ENCODE measurements around the gene ERICH4. TPM values are rescaled to one million over a fixed set of nuclear protein-coding genes. Genes with fewer than 3 reads are reported as not detected.
"Not testable (repeated sequence)": the region's sequence is repeated elsewhere in the genome, so short reads cannot be mapped to it uniquely, and the experiment has no call there.

Gene ERICH4
- total RNA-seq, 4 donors from 2014 or later: 17.3 to 49.0 (median 22.3) TPM

GRCh38 chr19:41431426-41432386 is 11.2 kb upstream of the ERICH4 start:
- Histone ChIP-seq H3K4me1 (peaks cover 0 to 26% (median 4%) of the 10 kb centered on the region in 4 donors), H3K4me3 (no peak overlapping the region), H3K36me3 (peaks cover 0 to 27% (median 0%) of the 10 kb centered on the region in 3 donors), H3K9me3 (no peaks in the 10 kb centered on the region), H3K27ac (no peak overlapping the region), H3K27me3 (no peaks in the 10 kb centered on the region)
- no peak for DNase-seq
- no peak for TF ChIP-seq POLR2A (IDR thresholded peaks at IDR 0.05)
- TF ChIP-seq CTCF (IDR thresholded peaks at IDR 0.05): peak in 4 of 6 experiments; percentile 16 to 52 (median 46)

- H3K27ac ChIP-seq: no peak overlapping the region
- TF ChIP-seq POLR2A (IDR thresholded peaks at IDR 0.05) (no peak), CTCF (IDR thresholded peaks at IDR 0.05) (no peak)
- peaks cover 0 to 30% (median 0%) of the 10 kb centered on the region in 4 donors for H3K4me1 ChIP-seq
- DNase-seq: no peak
- no peaks in the 10 kb centered on the region for H3K27me3 ChIP-seq
- peaks cover 0 to 34% (median 0%) of the 10 kb centered on the region in 3 donors for H3K36me3 ChIP-seq
- no peak overlapping the region for H3K4me3 ChIP-seq
- no peaks in the 10 kb centered on the region for H3K9me3 ChIP-seq
These were observed 9.8 kb upstream of the ERICH4 start for GRCh38 chr19:41433171-41433570.

GRCh38 chr19:41434450-41434849 is 8.5 kb upstream of the ERICH4 start:
- peaks cover 0 to 31% (median 3%) of the 10 kb centered on the region in 4 donors for H3K4me1 ChIP-seq

GRCh38 chr19:41435376-41435775 is 7.6 kb upstream of the ERICH4 start:
- Histone ChIP-seq H3K4me1 (peaks cover 0 to 31% (median 3%) of the 10 kb centered on the region in 4 donors), H3K36me3 (peaks cover 0 to 34% (median 0%) of the 10 kb centered on the region in 3 donors), H3K27ac (peak overlapping the region in 2 of 4 donors; percentile 76 to 83)
- H3K4me3 ChIP-seq, H3K9me3 ChIP-seq, H3K27me3 ChIP-seq: not testable (repeated sequence)
- DNase-seq: peak in 1 of 3 donors; percentile 25

More at GRCh38 chr19:41434450-41434849, 8.5 kb upstream of the ERICH4 start:
- H3K27ac ChIP-seq: no peak overlapping the region
- H3K36me3 ChIP-seq: peaks cover 0 to 34% (median 0%) of the 10 kb centered on the region in 3 donors
- TF ChIP-seq POLR2A (IDR thresholded peaks at IDR 0.05) (no peak), CTCF (IDR thresholded peaks at IDR 0.05) (no peak)
- no peaks in the 10 kb centered on the region for H3K9me3 ChIP-seq
- DNase-seq: peak in 1 of 3 donors; percentile 7
- no peaks in the 10 kb centered on the region for H3K27me3 ChIP-seq
- no peak overlapping the region for H3K4me3 ChIP-seq

- peak in 2 of 3 donors; percentile 75 to 78 for DNase-seq
- TF ChIP-seq POLR2A (IDR thresholded peaks at IDR 0.05) (no peak), CTCF (IDR thresholded peaks at IDR 0.05) (peak in 4 of 6 experiments; percentile 6 to 71 (median 64))
- Histone ChIP-seq H3K9me3 (no peaks in the 10 kb centered on the region), H3K27ac (peak overlapping the region in 3 of 4 donors; percentile 44 to 83 (median 76)), H3K4me1 (peaks cover 0 to 31% (median 3%) of the 10 kb centered on the region in 4 donors), H3K27me3 (no peaks in the 10 kb centered on the region), H3K4me3 (peak overlapping the region in 2 of 4 donors; percentile 13 to 18), H3K36me3 (peaks cover 0 to 31% (median 0%) of the 10 kb centered on the region in 3 donors)
These were observed 6.9 kb upstream of the ERICH4 start for GRCh38 chr19:41435936-41436673.
